Measurements from ENCODE around the gene ITIH3. TPM values are rescaled to one million over a fixed set of nuclear protein-coding genes. Genes with fewer than 3 reads are reported as not detected.

The ITIH3 gene
- total RNA-seq, 1 experiment from 2014 or later: not detected

GRCh38 chr3:52789746-52790040 is 4.9 kb upstream of the ITIH3 start:
- Histone ChIP-seq H2AFZ (ENCODE audit: low read length) (no peak overlapping the region), H2BK120ac (ENCODE audit: low read depth, low read length, poor library complexity, severe bottlenecking) (no peak overlapping the region), H3K27me3 (ENCODE audit: insufficient read depth, low read length) (no peaks in the 10 kb centered on the region)

More at GRCh38 chr3:52789746-52790040, 4.9 kb upstream of the ITIH3 start:
- no peak overlapping the region for H3K14ac ChIP-seq (ENCODE audit: insufficient read depth, low read length)
- H2BK5ac ChIP-seq (ENCODE audit: insufficient read length, low read length): no peak overlapping the region
- Mint-ChIP-seq H3K36me3 (ENCODE audit: insufficient read depth in 1 of 3, low read depth in 3 of 3) (no peaks in the 10 kb centered on the region; a peak in 2 of 7 replicates), H3K27ac (no peak overlapping the region; a peak in 1 of 7 replicates), H3K9me3 (no peaks in the 10 kb centered on the region; a peak in 1 of 5 replicates), H3K27me3 (ENCODE audit: low read depth) (peaks cover 2% of the 10 kb centered on the region), H3K4me1 (no peaks in the 10 kb centered on the region), H3K4me3 (no peak overlapping the region)
- H3K79me2 ChIP-seq (ENCODE audit: insufficient read depth, low read length): no peaks in the 10 kb centered on the region
- H3T11ph ChIP-seq (ENCODE audit: low read length): no peak overlapping the region
- no peak overlapping the region for H2BK15ac ChIP-seq (ENCODE audit: low read depth, low read length)
- no peaks in the 10 kb centered on the region for H3K4me1 ChIP-seq (ENCODE audit: insufficient read depth, low read length)
- H4K5ac ChIP-seq (ENCODE audit: insufficient read length, low read depth, low read length): no peak overlapping the region
- no peak overlapping the region for H3K23ac ChIP-seq (ENCODE audit: insufficient read length, low read depth, low read length)
- no peak overlapping the region for H3K27ac ChIP-seq (ENCODE audit: insufficient read length, low read depth, low read length)
- no peak overlapping the region for H2BK20ac ChIP-seq (ENCODE audit: low read depth, low read length, poor library complexity, severe bottlenecking)
- DNase-seq: no peak
- no peak overlapping the region for H3K18ac ChIP-seq (ENCODE audit: insufficient read length, low read depth, low read length)
- H4K20me1 ChIP-seq (ENCODE audit: control insufficient read depth, insufficient read depth, insufficient read length): no peaks in the 10 kb centered on the region
- H4K8ac ChIP-seq (replicated peaks; ENCODE audit: insufficient read length, low read depth, low read length): no peak overlapping the region
- H2AK5ac ChIP-seq (ENCODE audit: insufficient read length, low read length): no peak overlapping the region
- TF ChIP-seq CTCF (conservative IDR thresholded peaks at IDR 0.05): no peak
- H3K4me2 ChIP-seq (ENCODE audit: insufficient read depth, insufficient read length, low read length): no peak overlapping the region
- no peaks in the 10 kb centered on the region for H3K23me2 ChIP-seq (ENCODE audit: insufficient read length, low read depth, low read length, poor library complexity, severe bottlenecking)
- no peak overlapping the region for H2BK12ac ChIP-seq (ENCODE audit: insufficient read length, low read depth, low read length)
- H3K56ac ChIP-seq (ENCODE audit: insufficient read length, low read depth, low read length): no peak overlapping the region
- no CpG with 5 or more reads among the region's 6 CpGs for WGBS (ENCODE audit: extremely low coverage, insufficient read length, low lambda C conversion rate)
- H3K9me3 ChIP-seq (ENCODE audit: control insufficient read depth, low read depth, low read length): no peaks in the 10 kb centered on the region
- no peaks in the 10 kb centered on the region for H3K79me1 ChIP-seq (ENCODE audit: insufficient read depth, low read depth, low read length, poor library complexity, severe bottlenecking)
- no peak overlapping the region for H4K91ac ChIP-seq (ENCODE audit: insufficient read length, low read depth, low read length)
- no peak overlapping the region for H3K4ac ChIP-seq (ENCODE audit: low read depth, low read length)
- no peak overlapping the region for H3K9ac ChIP-seq (ENCODE audit: extremely low read depth, insufficient read length, low read length)

All from H9 (cell line).